Hepatocyte (in vitro differentiated cells): ENCODE measurements around the gene IL16. TPM values are rescaled to one million over a fixed set of nuclear protein-coding genes. Genes with fewer than 3 reads are reported as not detected.
"Not testable (repeated sequence)": the region's sequence is repeated elsewhere in the genome, so short reads cannot be mapped to it uniquely, and the experiment has no call there.

ENCODE experiments used
- DNase-seq: peaks from one replicate; pipeline ENCODE4 v3.0.0-alpha.2; 2016; ENCODE audit warnings: low spot score
- H2AFZ ChIP-seq: fragments of 200-600 bp; sonication (generic); 2 replicates; pipeline ENCODE4 v1.6.0; 2016; ENCODE audit warnings: antibody characterized with exemption, mild to moderate bottlenecking
- H3K27ac ChIP-seq: fragments of 200-600 bp; sonication (generic); 2 replicates; pipeline ENCODE4 v1.5.1; 2016; ENCODE audit warnings: mild to moderate bottlenecking
- H3K27me3 ChIP-seq: fragments of 200-600 bp; sonication (generic); 2 replicates; pipeline ENCODE4 v1.6.1; 2016
- H3K36me3 ChIP-seq: fragments of 200-600 bp; sonication (generic); replicated peaks from 2 replicates; pipeline ENCODE4 v1.5.1; 2016; ENCODE audit warnings: low read depth; ENCODE audit not compliant: insufficient read depth
- H3K4me1 ChIP-seq: fragments of 200-600 bp; sonication (generic); 2 replicates; pipeline ENCODE4 v1.5.1; 2016; ENCODE audit warnings: mild to moderate bottlenecking, moderate library complexity; ENCODE audit not compliant: insufficient read depth
- H3K4me2 ChIP-seq: fragments of 200-600 bp; sonication (generic); 2 replicates; pipeline ENCODE4 v1.6.0; 2016
- H3K4me3 ChIP-seq: fragments of 200-600 bp; sonication (generic); 2 replicates; pipeline ENCODE4 v1.5.1; 2016; ENCODE audit warnings: mild to moderate bottlenecking
- H3K79me2 ChIP-seq: fragments of 200-600 bp; sonication (generic); 2 replicates; pipeline ENCODE4 v1.6.0; 2017; ENCODE audit warnings: mild to moderate bottlenecking
- H3K9me2 ChIP-seq: fragments of 200-600 bp; sonication (generic); replicated peaks from 2 replicates; pipeline ENCODE4 v1.6.0; 2017; ENCODE audit warnings: mild to moderate bottlenecking; ENCODE audit not compliant: insufficient read depth
- H3K9me3 ChIP-seq: fragments of 200-600 bp; sonication (generic); 2 replicates; pipeline ENCODE4 v1.5.1; 2016; ENCODE audit warnings: low read depth, mild to moderate bottlenecking
- H4K20me1 ChIP-seq: fragments of 200-600 bp; sonication (generic); 2 replicates; pipeline ENCODE4 v1.6.0; 2016; ENCODE audit warnings: mild to moderate bottlenecking; ENCODE audit not compliant: insufficient read depth, poor library complexity, severe bottlenecking
- EZH2 ChIP-seq: fragments of 200-600 bp; sonication (generic); IDR thresholded peaks from 2 replicates; pipeline ENCODE4 v1.6.1; 2016; ENCODE audit warnings: antibody characterized with exemption, mild to moderate bottlenecking, borderline replicate concordance
- EZH2phosphoT487 ChIP-seq: fragments of 200-600 bp; sonication (generic); IDR thresholded peaks from one replicate; pipeline ENCODE4 v1.6.1; 2018; ENCODE audit warnings: antibody characterized with exemption, mild to moderate bottlenecking, low read depth, moderate library complexity; ENCODE audit not compliant: unreplicated experiment, severe bottlenecking
- WGBS: methylation state at CpG from one replicate; pipeline ENCODE4 v1.1.6; 2016; ENCODE audit warnings: low lambda C conversion rate; ENCODE audit errors: missing lambda C conversion rate; 5-methylcytosine and 5-hydroxymethylcytosine counted together
- polyA plus RNA-seq: library from polyadenylated mRNA; unstranded; fragments of >200 nt; fragmentation: Nextera tagmentation; extraction: Ambion mirVana; gene quantifications from 2 replicates; pipeline ENCODE4 v1.2.1, GENCODE V29; 2016
- total RNA-seq: library from RNA; depleted of rRNA; stranded (reverse); fragments of >200 nt; gene quantifications from 2 replicates; pipeline ENCODE4 v1.2.3, GENCODE V29; 2014
- TF ChIP-seq, protein P1 (sequence below): fragments of 200-600 bp; sonication (generic); IDR thresholded peaks from 2 replicates; pipeline ENCODE4 v1.5.1; 2016; ENCODE audit warnings: antibody characterized with exemption, mild to moderate bottlenecking; ENCODE audit not compliant: poor library complexity

Gene IL16
- total and polyA plus RNA-seq, 2 experiments from 2014 or later: 1.1 to 2.4 TPM

DNA sequence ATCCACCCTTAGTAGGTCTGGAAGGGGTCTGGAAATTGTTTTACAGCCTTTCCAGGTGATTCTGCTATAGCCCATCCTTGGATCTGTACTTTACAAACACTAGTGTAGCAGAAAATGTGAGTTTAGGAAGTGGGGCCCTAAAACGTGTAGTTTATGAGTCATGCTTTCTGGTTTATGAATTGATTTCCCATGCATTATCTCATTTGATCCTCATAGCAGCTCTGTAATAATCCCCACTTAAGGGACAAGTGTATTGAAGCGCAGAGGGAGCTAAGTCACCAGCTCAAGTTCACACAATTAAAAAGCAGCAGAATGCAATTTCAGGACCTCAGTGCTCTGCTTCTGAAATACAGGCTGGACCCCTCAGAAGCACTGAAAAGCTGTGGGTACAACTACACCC, 149.9 kb downstream of the IL16 start:
- 62% methylated on average over 2 of the region's 2 CpGs for WGBS
- Histone ChIP-seq H3K4me2 (no peak overlapping the region), H3K4me1 (no peaks in the 10 kb centered on the region), H3K4me3 (no peak overlapping the region), H2AFZ (no peak overlapping the region), H3K27me3 (no peaks in the 10 kb centered on the region), H3K79me2 (no peaks in the 10 kb centered on the region), H3K36me3 (no peaks in the 10 kb centered on the region), H4K20me1 (no peaks in the 10 kb centered on the region), H3K9me3 (no peaks in the 10 kb centered on the region), H3K9me2 (no peaks in the 10 kb centered on the region), H3K27ac (no peak overlapping the region)
- TF ChIP-seq EZH2: no peak
- TF ChIP-seq, protein P1, sequence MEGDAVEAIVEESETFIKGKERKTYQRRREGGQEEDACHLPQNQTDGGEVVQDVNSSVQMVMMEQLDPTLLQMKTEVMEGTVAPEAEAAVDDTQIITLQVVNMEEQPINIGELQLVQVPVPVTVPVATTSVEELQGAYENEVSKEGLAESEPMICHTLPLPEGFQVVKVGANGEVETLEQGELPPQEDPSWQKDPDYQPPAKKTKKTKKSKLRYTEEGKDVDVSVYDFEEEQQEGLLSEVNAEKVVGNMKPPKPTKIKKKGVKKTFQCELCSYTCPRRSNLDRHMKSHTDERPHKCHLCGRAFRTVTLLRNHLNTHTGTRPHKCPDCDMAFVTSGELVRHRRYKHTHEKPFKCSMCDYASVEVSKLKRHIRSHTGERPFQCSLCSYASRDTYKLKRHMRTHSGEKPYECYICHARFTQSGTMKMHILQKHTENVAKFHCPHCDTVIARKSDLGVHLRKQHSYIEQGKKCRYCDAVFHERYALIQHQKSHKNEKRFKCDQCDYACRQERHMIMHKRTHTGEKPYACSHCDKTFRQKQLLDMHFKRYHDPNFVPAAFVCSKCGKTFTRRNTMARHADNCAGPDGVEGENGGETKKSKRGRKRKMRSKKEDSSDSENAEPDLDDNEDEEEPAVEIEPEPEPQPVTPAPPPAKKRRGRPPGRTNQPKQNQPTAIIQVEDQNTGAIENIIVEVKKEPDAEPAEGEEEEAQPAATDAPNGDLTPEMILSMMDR: no peak
- TF ChIP-seq EZH2phosphoT487: no peak
- DNase-seq: no peak

DNA sequence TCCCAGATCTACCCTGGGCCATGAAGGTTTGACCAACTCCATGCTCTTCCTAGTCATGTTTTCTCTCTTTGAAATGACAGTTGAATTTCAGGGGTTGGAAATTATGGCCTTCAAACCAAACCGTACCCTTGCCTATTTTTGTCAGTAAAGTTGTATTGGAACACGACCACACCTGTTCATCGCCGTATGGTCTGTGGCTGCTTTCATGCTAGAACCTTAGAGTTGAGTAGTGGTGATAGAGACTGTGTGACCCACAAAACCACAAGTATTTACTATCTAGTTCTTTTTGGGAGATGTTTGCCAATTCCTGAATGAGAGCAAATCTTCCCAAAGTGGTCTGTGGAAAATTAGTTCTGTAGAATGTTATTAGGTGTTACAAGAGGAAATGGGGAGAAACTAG, 151.2 kb downstream of the IL16 start:
- no peak overlapping the region for H3K4me3 ChIP-seq
- 95% methylated on average over 4 of the region's 4 CpGs for WGBS
- no peak for TF ChIP-seq EZH2phosphoT487

DNA sequence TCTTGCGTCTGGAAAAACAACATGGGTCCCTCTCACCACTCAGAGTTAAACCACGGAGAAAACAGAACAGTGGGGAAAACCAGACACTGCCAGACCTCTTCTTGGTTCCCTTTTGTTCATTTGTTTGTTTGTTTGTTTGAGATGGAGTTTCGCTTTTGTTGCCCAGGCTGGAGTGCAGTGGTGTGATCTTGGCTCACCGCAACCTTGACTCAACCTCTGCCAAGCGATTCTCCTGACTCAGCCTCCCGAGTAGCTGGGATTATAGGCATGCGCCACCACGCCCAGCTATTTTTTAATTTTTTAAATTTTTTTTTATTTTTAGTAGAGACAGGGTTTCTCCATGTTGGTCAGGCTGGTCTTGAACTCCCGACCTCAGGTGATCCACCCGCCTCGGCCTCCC, 152.0 kb downstream of the IL16 start:
- H4K20me1 ChIP-seq, H3K36me3 ChIP-seq, H3K4me3 ChIP-seq, DNase-seq, H2AFZ ChIP-seq, H3K4me1 ChIP-seq, H3K79me2 ChIP-seq, H3K27ac ChIP-seq, H3K27me3 ChIP-seq, H3K9me2 ChIP-seq, H3K4me2 ChIP-seq, H3K9me3 ChIP-seq: not testable (repeated sequence)
- 92% methylated on average over 9 of the region's 11 CpGs for WGBS

More for the DNA sequence above, 151.2 kb downstream of the IL16 start:
- H3K27me3 ChIP-seq: no peaks in the 10 kb centered on the region
- H3K79me2 ChIP-seq: no peaks in the 10 kb centered on the region
- no peaks in the 10 kb centered on the region for H3K9me3 ChIP-seq
- no peak for DNase-seq
- H4K20me1 ChIP-seq: no peaks in the 10 kb centered on the region
- no peaks in the 10 kb centered on the region for H3K4me1 ChIP-seq
- H2AFZ ChIP-seq: no peak overlapping the region
- H3K4me2 ChIP-seq: no peak overlapping the region
- H3K9me2 ChIP-seq: no peaks in the 10 kb centered on the region
- H3K36me3 ChIP-seq: no peaks in the 10 kb centered on the region
- H3K27ac ChIP-seq: no peak overlapping the region

DNA sequence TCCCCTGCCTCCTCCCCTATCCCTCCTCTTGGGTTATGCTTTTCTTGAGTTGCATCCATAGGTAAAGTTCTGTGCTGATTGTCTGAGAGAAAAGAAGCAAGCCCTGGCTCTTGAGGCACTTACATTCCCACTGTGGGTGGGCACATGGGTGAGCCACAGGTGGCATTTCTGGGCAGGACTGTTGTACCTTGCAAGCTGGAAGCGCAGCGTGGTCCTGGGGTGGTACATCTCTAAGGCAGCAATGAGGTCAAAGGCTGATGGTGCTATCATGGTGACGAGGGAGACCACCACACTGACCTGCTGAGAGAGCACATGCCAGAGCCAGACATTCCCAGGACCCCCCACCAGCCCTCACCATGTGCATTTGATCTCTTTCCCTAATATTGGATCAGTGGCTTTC, 152.6 kb downstream of the IL16 start:
- no peak overlapping the region for H3K4me2 ChIP-seq
- H2AFZ ChIP-seq: no peak overlapping the region
- DNase-seq: no peak
- no peaks in the 10 kb centered on the region for H3K9me2 ChIP-seq
- TF ChIP-seq, protein P1: no peak
- TF ChIP-seq EZH2phosphoT487: no peak
- no peak for TF ChIP-seq EZH2
- H3K79me2 ChIP-seq: no peaks in the 10 kb centered on the region
- H3K4me3 ChIP-seq: no peak overlapping the region
- 93% methylated on average over 3 of the region's 3 CpGs for WGBS
- H4K20me1 ChIP-seq: no peaks in the 10 kb centered on the region
- H3K36me3 ChIP-seq: no peaks in the 10 kb centered on the region
- H3K27ac ChIP-seq: no peak overlapping the region
- no peaks in the 10 kb centered on the region for H3K9me3 ChIP-seq
- no peaks in the 10 kb centered on the region for H3K27me3 ChIP-seq
- H3K4me1 ChIP-seq: no peaks in the 10 kb centered on the region

DNA sequence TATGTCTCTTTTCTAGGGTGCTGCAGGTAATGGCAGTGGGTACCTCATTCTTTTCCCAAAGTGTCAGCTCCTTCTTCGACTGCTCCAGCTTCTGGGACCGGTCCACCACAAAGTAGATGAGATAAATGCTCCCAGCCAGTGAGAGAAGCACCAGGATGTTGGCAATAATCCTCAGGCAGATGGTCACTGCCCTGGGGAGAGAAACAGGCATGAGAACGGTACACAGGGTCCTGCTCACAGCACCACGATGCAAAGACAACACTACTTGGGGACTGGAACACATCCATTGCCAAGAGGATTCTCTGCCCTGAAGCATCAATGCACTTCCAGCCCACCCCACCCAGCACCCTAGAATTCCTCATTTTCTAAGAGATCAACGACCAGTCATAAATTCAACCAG, 155.0 kb downstream of the IL16 start:
- H3K27me3 ChIP-seq: no peaks in the 10 kb centered on the region
- no peak overlapping the region for H3K27ac ChIP-seq
- no peak overlapping the region for H3K4me3 ChIP-seq
- TF ChIP-seq, protein P1: no peak
- TF ChIP-seq EZH2 (no peak), EZH2phosphoT487 (no peak)
- H4K20me1 ChIP-seq: no peaks in the 10 kb centered on the region
- no peaks in the 10 kb centered on the region for H3K36me3 ChIP-seq
- H3K4me1 ChIP-seq: no peaks in the 10 kb centered on the region
- DNase-seq: no peak
- H3K79me2 ChIP-seq: no peaks in the 10 kb centered on the region
- no peak overlapping the region for H2AFZ ChIP-seq
- H3K9me3 ChIP-seq: no peaks in the 10 kb centered on the region
- 80% methylated on average over 5 of the region's 5 CpGs for WGBS
- H3K9me2 ChIP-seq: no peaks in the 10 kb centered on the region
- no peak overlapping the region for H3K4me2 ChIP-seq
